DOHH2 (cell line): Measurements from ENCODE around the gene MAN2A1.

Experiments
- H3F3A ChIP-seq: fragments of 200-600 bp; sonication (generic), shearing (Covaris generic); 2 replicates; pipeline ENCODE4 v1.6.0; 2016; ENCODE audit warnings: antibody characterized with exemption, mild to moderate bottlenecking; ENCODE audit not compliant: control insufficient read depth, insufficient read depth
- H3K27ac ChIP-seq: fragments of 200-600 bp; sonication (generic); 2 replicates; pipeline ENCODE4 v1.5.1; 2014; ENCODE audit warnings: low read depth, mild to moderate bottlenecking, low read length, moderate library complexity
- H3K27me3 ChIP-seq: fragments of 200-600 bp; sonication (generic); 2 replicates; pipeline ENCODE4 v1.6.1; 2014; ENCODE audit warnings: mild to moderate bottlenecking, low read length, mixed read lengths; ENCODE audit not compliant: control insufficient read depth
- H3K36me3 ChIP-seq: fragments of 200-600 bp; sonication (generic); 2 replicates; pipeline ENCODE4 v1.6.1; 2014; ENCODE audit warnings: mild to moderate bottlenecking, low read length, moderate library complexity, mixed read lengths; ENCODE audit not compliant: control insufficient read depth
- H3K4me1 ChIP-seq: fragments of 200-600 bp; sonication (generic); 2 replicates; pipeline ENCODE4 v1.6.1; 2014; ENCODE audit warnings: mild to moderate bottlenecking, low read length, mixed read lengths; ENCODE audit not compliant: control insufficient read depth
- H3K4me2 ChIP-seq: fragments of 200-600 bp; sonication (generic); 2 replicates; pipeline ENCODE4 v1.6.0; 2014; ENCODE audit warnings: mild to moderate bottlenecking, low read length, moderate library complexity
- H3K4me3 ChIP-seq: fragments of 200-600 bp; sonication (generic); 2 replicates; pipeline ENCODE4 v1.5.1; 2014; ENCODE audit warnings: mild to moderate bottlenecking, low read length, mixed read lengths
- H3K79me2 ChIP-seq: fragments of 200-600 bp; sonication (generic); 2 replicates; pipeline ENCODE4 v1.6.1; 2014; ENCODE audit warnings: mild to moderate bottlenecking, low read length, mixed read lengths; ENCODE audit not compliant: control insufficient read depth
- H3K9me2 ChIP-seq: fragments of 200-600 bp; sonication (generic); replicated peaks from 2 replicates; pipeline ENCODE4 v1.6.1; 2014; ENCODE audit warnings: mild to moderate bottlenecking, low read length, mixed read lengths; ENCODE audit not compliant: control insufficient read depth
- H3K9me3 ChIP-seq: fragments of 200-600 bp; sonication (generic); 2 replicates; pipeline ENCODE4 v1.6.1; 2014; ENCODE audit warnings: antibody characterized with exemption, low read length, mixed read lengths; ENCODE audit not compliant: control insufficient read depth, insufficient read depth
- H4K20me1 ChIP-seq: fragments of 200-600 bp; sonication (generic); 2 replicates; pipeline ENCODE4 v1.6.0; 2014; ENCODE audit warnings: low read depth, mild to moderate bottlenecking, antibody characterized with exemption, low read length, moderate library complexity; ENCODE audit not compliant: control insufficient read depth, insufficient read depth
- EZH2phosphoT487 ChIP-seq: fragments of 200-600 bp; sonication (generic); IDR thresholded peaks from 2 replicates; pipeline ENCODE4 v1.6.1; 2017; ENCODE audit warnings: borderline replicate concordance, mild to moderate bottlenecking, antibody characterized with exemption, low read length, moderate library complexity, mixed read lengths
- TF ChIP-seq, protein P1 (sequence below): fragments of 200-600 bp; sonication (generic); IDR thresholded peaks from one replicate; pipeline ENCODE4 v1.5.1; 2014; ENCODE audit warnings: antibody characterized with exemption, mild to moderate bottlenecking, low read depth, low read length; ENCODE audit not compliant: poor library complexity, severe bottlenecking

The MAN2A1 gene

DNA sequence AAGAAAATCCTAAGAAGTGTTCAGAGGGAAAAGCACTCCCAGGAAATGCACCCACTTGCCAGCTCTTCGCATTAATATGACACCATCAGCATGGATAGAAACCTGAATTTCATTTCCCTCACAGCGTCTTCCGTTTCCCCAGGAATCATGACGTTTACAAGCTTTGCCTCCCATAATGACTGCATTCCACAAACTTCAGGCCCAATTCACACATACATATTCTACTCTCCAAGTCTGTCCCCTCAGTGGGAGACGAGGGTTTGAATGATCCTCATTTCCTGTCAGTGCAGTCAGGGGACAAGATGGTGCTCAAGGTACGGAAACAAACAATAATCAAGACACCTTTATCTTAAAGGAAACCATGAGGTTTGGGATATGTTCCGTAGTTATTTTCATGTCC is 44.9 kb upstream of the MAN2A1 start:
- H3K27ac ChIP-seq, result no peak overlapping the region
- no peaks in the 10 kb centered on the region for H3K9me2 ChIP-seq
- H3K79me2 ChIP-seq, result no peaks in the 10 kb centered on the region
- H3F3A ChIP-seq, result no peaks in the 10 kb centered on the region
- H3K4me3 ChIP-seq, result no peak overlapping the region
- no peak for TF ChIP-seq EZH2phosphoT487
- TF ChIP-seq, protein P1, sequence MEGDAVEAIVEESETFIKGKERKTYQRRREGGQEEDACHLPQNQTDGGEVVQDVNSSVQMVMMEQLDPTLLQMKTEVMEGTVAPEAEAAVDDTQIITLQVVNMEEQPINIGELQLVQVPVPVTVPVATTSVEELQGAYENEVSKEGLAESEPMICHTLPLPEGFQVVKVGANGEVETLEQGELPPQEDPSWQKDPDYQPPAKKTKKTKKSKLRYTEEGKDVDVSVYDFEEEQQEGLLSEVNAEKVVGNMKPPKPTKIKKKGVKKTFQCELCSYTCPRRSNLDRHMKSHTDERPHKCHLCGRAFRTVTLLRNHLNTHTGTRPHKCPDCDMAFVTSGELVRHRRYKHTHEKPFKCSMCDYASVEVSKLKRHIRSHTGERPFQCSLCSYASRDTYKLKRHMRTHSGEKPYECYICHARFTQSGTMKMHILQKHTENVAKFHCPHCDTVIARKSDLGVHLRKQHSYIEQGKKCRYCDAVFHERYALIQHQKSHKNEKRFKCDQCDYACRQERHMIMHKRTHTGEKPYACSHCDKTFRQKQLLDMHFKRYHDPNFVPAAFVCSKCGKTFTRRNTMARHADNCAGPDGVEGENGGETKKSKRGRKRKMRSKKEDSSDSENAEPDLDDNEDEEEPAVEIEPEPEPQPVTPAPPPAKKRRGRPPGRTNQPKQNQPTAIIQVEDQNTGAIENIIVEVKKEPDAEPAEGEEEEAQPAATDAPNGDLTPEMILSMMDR, result no peak
- no peaks in the 10 kb centered on the region for H3K27me3 ChIP-seq
- no peaks in the 10 kb centered on the region for H4K20me1 ChIP-seq
- H3K36me3 ChIP-seq, result no peaks in the 10 kb centered on the region
- no peaks in the 10 kb centered on the region for H3K9me3 ChIP-seq
- H3K4me1 ChIP-seq, result no peaks in the 10 kb centered on the region
- H3K4me2 ChIP-seq, result no peak overlapping the region

DNA sequence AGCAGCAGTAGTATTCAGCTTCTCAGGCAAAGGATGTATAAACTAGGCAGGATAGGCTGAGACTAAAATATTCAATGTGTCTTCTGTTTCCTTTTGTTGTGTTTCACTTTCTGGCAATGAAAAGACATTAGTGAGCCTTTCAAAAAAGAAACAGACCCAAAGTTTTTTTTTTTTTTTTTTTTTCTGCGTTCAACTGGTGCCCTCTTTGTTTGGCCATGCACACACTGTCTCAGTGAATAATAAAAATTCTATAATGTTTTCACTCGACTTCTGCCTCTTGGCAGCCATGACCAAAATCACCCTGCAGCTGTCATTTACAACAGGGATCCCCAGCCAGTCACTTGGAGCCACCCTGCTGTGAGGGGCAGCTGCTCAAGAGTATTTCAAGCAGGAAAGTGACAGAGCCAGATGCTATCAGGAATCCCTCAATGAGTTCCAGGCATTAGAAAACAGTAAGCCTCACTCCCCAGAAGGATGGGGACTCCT is 44.0 kb upstream of the MAN2A1 start:
- no peaks in the 10 kb centered on the region for H3K79me2 ChIP-seq
- H3K27ac ChIP-seq, result no peak overlapping the region
- TF ChIP-seq, protein P1, result no peak
- no peak for TF ChIP-seq EZH2phosphoT487
- no peaks in the 10 kb centered on the region for H3K4me1 ChIP-seq
- H3K9me3 ChIP-seq, result no peaks in the 10 kb centered on the region
- no peak overlapping the region for H3K4me2 ChIP-seq
- no peaks in the 10 kb centered on the region for H3K36me3 ChIP-seq
- H3K27me3 ChIP-seq, result no peaks in the 10 kb centered on the region
- H4K20me1 ChIP-seq, result no peaks in the 10 kb centered on the region
- no peak overlapping the region for H3K4me3 ChIP-seq
- no peaks in the 10 kb centered on the region for H3F3A ChIP-seq
- no peaks in the 10 kb centered on the region for H3K9me2 ChIP-seq

- Histone ChIP-seq H3K27me3 (no peaks in the 10 kb centered on the region), H3K4me3 (no peak overlapping the region), H3K27ac (no peak overlapping the region), H3K36me3 (no peaks in the 10 kb centered on the region), H3K9me3 (no peaks in the 10 kb centered on the region), H3K4me2 (no peak overlapping the region), H3K79me2 (no peaks in the 10 kb centered on the region), H3K9me2 (no peaks in the 10 kb centered on the region), H4K20me1 (no peaks in the 10 kb centered on the region), H3F3A (no peaks in the 10 kb centered on the region), H3K4me1 (no peaks in the 10 kb centered on the region)
- TF ChIP-seq, protein P1, result no peak
- TF ChIP-seq EZH2phosphoT487, result no peak
Measured at GRCh38 chr5:109649318-109649717, 40.4 kb upstream of the MAN2A1 start.

GRCh38 chr5:109650493-109650892 is 39.2 kb upstream of the MAN2A1 start:
- no peaks in the 10 kb centered on the region for H3K27me3 ChIP-seq
- no peaks in the 10 kb centered on the region for H3K9me2 ChIP-seq
- no peaks in the 10 kb centered on the region for H4K20me1 ChIP-seq
- H3K27ac ChIP-seq, result no peak overlapping the region
- no peaks in the 10 kb centered on the region for H3F3A ChIP-seq
- no peak overlapping the region for H3K4me2 ChIP-seq
- no peaks in the 10 kb centered on the region for H3K36me3 ChIP-seq
- H3K4me1 ChIP-seq, result no peaks in the 10 kb centered on the region
- TF ChIP-seq, protein P1, result no peak
- TF ChIP-seq EZH2phosphoT487, result no peak
- no peaks in the 10 kb centered on the region; the same call in 1 of the 2 replicates for H3K9me3 ChIP-seq
- no peak overlapping the region for H3K4me3 ChIP-seq
- H3K79me2 ChIP-seq, result no peaks in the 10 kb centered on the region
